HG03196 (cell line): Measurements from ENCODE around the gene CYP4V2.

ENCODE experiments used
- ATAC-seq: cut with Tn5 transposase; IDR thresholded peaks from one replicate; pipeline ENCODE4 v1.9.1; 2021; ENCODE audit not compliant: unreplicated experiment

The CYP4V2 gene

GRCh38 chr4:186191200-186192065, at the start of gene CYP4V2:
CYP4V2 (plus strand) TSS chr4:186191567; CDS start chr4:186191824, 257 bp downstream.
- peak; percentile 87 for ATAC-seq

DNA sequence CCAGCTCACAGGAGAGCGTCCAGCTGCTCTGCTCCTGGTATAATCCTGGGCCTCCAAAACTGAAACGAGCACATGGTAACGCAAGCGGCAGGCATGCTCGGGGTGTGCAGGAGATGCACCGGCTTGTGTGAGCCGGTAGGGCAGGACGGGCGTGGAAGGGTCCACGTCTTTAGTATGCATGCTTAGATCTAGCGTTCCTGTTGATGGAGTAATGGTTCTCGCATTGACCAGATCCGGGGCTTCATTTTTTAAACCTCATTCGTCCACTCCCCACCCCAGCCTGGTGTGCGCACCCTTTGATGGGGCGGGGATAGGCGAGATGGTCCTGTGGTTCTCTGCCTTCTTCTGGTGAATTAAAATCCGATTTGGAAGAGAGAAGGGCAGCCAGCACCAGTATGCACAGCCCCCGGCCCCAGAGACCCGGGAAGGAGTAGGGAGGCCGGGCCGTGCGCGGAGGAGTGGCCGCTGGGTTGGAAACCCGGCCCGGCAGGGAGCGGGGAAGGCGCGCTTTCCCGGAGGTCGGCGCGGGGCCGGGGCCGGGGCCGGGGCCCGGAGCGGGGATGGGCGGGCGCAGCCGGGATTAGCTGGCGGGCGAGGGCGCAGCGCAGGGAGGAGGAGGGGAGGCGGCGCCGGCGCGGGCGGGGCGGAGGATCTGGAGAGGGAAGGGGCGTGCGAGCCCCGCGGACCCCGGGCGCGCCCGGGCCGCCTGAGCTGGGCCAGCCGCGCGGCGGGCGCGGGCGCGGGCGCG, 47.0 kb upstream of the CYP4V2 start:
- ATAC-seq = peak; percentile 33

- peak; percentile 38 for ATAC-seq
These were observed 46.3 kb upstream of the CYP4V2 start for GRCh38 chr4:186144946-186145569.

- no peak for ATAC-seq
These were observed 44.9 kb upstream of the CYP4V2 start for GRCh38 chr4:186146458-186146857.

GRCh38 chr4:186148336-186148975, 42.9 kb upstream of the CYP4V2 start:
- no peak for ATAC-seq

DNA sequence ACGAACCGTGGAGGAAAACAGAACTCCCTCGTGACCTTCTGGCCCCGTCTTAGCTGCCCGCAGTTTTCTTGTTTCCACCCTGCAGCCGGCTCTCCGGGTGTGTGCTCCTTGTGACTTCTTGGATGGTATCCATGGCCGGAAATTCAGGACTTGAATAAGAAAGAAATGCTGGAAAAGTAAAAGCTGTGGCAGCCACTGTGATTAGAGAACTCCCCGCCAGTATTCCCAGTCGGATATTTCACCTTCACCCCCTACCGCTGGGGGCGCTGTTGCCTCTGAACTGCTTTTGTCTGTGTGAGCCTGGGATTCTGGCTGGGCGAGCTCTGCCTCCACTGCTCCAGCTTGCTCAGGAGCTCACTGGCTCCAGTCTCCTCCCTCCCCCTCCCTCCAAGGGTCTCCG, 41.5 kb upstream of the CYP4V2 start:
- ATAC-seq = no peak

DNA sequence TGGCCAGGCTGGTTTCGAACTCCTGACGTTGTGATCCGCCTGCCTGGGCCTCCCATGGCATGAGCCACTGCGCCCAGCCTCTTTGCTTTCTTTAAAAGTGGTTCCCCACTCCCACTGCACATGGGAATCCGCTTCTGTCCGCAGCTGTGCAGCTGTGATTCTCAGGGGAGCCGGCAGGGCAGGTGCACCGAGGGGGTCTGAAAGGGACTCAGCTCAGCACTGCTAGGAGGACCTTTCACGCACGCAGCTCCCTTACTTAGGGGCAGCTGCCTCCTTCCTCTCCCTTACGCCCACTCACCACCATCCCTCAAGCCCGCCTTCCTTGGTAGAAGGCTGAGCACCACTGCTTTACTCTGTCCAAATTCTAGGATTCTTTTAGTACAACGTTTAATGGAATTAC, 40.4 kb upstream of the CYP4V2 start:
- ATAC-seq = no peak

- ATAC-seq = no peak
These were observed 39.9 kb upstream of the CYP4V2 start for GRCh38 chr4:186151499-186151898.

GRCh38 chr4:186158021-186158813, 33.1 kb upstream of the CYP4V2 start:
- no peak for ATAC-seq

DNA sequence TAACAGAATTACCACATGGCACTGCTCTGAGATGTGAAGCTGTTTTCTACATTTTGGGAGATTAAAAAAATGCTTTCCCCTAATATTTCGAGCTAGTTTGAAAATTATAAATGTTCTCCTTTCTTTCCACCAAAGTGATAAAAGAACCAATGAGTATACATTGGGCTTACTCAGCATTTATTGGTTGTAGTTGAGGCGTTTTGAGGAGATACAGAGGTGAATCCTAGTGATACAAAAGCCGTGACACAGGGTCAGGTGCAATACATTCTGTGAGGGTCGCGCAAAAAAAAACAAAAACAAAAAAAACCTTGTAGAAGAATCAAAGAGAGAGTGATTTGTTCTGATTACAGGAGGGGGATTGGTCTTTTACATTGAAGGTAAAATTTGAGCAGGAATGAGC, 32.4 kb upstream of the CYP4V2 start:
- ATAC-seq = no peak

- ATAC-seq = no peak
These were observed 31.8 kb upstream of the CYP4V2 start for GRCh38 chr4:186159613-186160012.

DNA sequence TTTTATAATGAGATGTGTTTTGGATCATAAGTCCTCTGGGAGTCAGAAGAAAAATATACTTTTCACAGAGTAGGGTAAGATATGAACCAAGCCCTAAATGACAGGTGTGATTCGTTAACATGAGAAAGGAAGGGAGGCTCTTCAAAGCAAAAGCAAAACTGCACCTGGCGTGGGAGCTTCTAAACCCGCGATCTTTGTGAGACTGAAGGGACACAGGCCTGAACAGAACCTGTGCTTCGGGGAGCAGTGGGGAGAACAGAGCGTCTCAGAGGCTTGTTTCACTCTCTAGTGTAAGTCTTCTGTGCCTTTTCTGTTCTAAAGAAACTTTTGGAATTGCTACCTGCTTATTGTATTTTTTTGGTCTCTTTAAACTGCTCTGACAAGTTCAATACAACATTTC, 30.2 kb upstream of the CYP4V2 start:
- peak; percentile 93 for ATAC-seq

GRCh38 chr4:186166852-186167512, 24.4 kb upstream of the CYP4V2 start:
- no peak for ATAC-seq

DNA sequence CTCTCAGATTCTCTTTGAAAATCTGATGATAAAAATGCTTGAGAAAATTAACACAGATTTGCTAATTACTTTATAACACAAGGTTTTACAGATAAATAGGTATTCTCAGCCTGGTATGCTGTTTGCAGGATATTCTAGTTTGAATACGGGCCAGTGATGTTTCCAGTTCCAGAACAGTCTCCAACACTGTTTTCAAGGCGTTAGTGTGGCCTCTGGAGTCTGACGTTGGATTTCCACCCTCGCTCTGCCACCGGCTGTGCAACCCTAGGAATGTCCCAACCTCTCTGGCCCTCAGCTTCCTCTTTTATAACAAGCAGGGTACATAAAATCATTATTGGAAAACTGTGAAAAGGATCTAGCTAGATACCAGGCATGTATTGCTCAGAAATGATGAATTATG, 23.8 kb upstream of the CYP4V2 start:
- ATAC-seq = no peak

DNA sequence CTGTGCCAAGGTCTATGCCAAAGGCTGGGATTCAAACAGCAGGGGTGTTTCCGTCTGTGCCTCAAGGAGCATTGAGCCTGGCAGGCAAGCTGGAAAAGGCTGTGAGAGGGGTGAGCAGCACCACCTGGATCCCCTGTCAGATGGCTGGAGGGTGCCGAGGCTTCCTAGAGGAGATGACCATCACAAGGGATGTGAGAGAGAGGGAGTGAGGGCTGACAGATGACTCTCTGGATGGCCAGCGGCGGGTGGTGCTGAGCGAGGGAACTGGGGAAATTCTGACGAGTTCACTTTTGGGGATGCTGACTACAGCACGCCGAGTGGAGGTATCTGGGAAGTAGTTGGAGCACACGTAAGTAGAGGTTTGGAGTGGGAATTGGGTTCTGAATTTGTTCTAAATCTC, 22.6 kb upstream of the CYP4V2 start:
- ATAC-seq = no peak

DNA sequence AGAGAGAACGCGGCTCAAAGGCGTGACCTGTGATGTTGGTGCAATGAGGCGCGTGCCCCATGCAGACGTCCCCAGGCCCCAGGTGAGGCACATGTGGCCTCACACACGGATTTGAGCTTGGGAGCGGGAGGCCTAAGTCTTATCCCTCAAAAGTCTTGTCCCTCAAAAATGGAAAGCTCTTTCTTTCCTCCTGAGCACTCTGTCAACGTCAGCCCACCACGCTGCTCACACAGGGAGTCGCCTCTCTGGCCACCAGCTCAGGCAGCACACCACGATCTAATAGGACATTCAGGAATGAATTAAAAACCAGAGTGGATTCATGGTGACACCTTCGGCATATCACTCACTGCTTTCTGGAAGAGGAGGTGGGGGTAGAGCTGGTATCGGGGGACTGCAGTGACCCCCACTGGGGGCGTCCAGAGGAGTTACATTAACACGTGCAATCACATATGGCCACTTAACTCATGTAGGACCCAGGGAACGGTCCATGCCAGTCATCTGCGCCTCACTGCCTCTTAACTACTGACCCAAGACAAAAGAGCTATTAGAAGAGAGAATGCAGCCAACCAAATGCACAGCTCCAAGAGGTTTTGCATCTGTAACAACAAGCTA, 21.9 kb upstream of the CYP4V2 start:
- ATAC-seq = no peak

DNA sequence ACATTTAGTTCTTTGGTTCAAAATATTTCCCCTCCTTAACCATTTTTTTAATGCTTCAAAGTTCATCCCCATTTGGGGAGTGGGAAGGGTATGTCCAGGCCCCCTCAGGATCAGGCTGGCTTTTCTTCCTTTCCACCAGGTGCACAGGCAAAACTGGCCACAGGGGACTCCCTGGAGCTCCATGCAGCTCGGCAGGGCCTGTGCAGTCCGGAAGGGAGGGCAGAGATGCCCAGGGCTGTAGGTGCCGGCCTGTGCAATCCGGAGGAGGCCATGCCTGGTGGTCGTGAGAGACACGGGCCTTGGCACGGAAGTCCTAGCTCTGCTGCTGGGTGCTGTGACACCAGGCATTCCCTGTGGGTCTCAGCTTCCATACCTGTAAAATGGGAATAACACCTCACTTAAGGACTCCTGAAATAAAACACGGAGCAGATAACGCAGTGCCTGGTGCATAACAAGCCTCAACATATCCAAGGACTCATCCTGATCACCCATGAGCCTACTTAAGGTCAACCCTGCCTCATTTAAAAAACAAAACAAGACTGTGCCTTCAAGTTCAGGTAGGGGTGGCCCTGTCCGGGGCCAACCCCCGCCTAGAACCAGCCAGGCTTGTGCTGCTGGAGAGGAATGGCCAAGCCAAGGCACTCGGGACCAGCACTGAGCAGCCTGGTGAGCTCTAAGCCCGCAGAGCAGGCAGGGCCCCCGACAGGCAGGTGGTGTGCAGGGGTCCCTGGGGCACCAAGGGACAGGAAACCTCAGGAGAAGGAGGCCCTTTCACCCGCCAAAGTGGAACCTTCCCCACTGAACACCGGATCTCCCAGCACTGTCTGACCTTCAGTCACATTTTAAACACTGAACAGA, 21.2 kb upstream of the CYP4V2 start:
- no peak for ATAC-seq

GRCh38 chr4:186170966-186171365, 20.4 kb upstream of the CYP4V2 start:
- ATAC-seq = no peak

DNA sequence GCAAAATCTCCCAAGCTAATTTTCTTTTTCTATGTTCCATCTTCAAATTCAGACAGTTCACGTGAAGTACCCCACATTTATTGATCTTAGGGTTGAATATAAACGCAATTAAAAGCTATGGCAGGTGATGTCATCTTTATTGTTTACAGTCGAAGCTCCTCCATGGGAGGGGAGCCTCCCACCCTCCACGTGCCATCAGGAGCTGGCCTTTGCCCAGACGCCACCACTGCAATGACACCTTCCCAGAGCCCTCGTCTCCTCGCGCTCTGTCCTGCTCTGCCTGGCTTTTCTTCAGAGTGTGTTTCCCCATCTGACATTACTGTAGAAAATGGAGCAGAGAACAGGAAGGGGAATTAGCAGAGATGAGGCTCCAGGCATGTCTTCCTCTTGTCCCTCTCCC, 18.8 kb upstream of the CYP4V2 start:
- ATAC-seq = no peak
